OCI-LY1 (cell line): ENCODE measurements around the gene CLDN20.

ENCODE experiments used
- CTCF ChIP-seq: fragments of 200-600 bp; sonication (generic), shearing (Covaris generic); IDR thresholded peaks from 2 replicates; pipeline ENCODE4 v1.5.1; 2017; ENCODE audit warnings: mild to moderate bottlenecking, antibody characterized with exemption, low read length, moderate library complexity, mixed read lengths
- EZH2 ChIP-seq: fragments of 200-600 bp; sonication (generic), shearing (Covaris generic); IDR thresholded peaks from 2 replicates; pipeline ENCODE4 v1.8.0; 2017; ENCODE audit warnings: borderline replicate concordance, mixed run types, mild to moderate bottlenecking, antibody characterized with exemption, low read length, moderate library complexity, mixed read lengths

GRCh38 chr6:155254139-155254538, 9.7 kb upstream of the CLDN20 start:
- no peak for TF ChIP-seq CTCF
- TF ChIP-seq EZH2: no peak
